Astrocyte (in vitro differentiated cells and primary cell): ENCODE results near the gene CA4.
"Not testable (repeated sequence)": the region's sequence is repeated elsewhere in the genome, so short reads cannot be mapped to it uniquely, and the experiment has no call there.

Experiments
- CTCF ChIP-seq: IDR thresholded peaks from 2 replicates; pipeline ENCODE4 v1.5.1; 2011; ENCODE audit warnings: low read depth, mild to moderate bottlenecking, inconsistent platforms, low read length, moderate library complexity; ENCODE audit not compliant: insufficient read depth
- EZH2 ChIP-seq: IDR thresholded peaks from 2 replicates; pipeline ENCODE4 v1.6.1; 2012; ENCODE audit warnings: mild to moderate bottlenecking, low read length, inconsistent platforms; ENCODE audit not compliant: insufficient read depth

GRCh38 chr17:60111661-60112060 is 38.1 kb upstream of the CA4 start:
- not testable (repeated sequence) for TF ChIP-seq CTCF, EZH2
